ENCODE results near the gene PSD. TPM values are rescaled to one million over a fixed set of nuclear protein-coding genes. Genes with fewer than 3 reads are reported as not detected.

The PSD gene
- total RNA-seq, 1 experiment from 2014 or later = 3.4 TPM

DNA sequence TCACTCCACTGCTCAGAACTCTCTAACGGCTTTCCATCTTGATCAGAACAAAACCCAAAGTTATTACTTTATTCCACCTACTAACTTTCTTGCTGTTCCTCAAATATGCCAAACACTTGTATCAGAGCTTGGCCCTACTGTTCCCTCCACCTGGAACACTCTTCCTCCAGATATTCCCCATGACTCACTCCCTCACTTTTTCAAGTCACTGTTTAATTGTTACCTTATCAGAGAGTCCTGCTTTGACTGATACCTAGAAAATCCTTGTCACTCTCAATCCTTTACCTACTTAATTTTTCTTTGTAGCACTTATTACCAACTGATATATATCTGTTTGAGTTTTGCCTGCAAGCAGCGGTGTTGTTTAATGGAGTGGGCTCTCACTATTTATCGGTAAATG, 28.7 kb downstream of the PSD start:
- Histone ChIP-seq H2AK5ac (ENCODE audit: insufficient read length, low read length) (no peak overlapping the region), H3K14ac (ENCODE audit: insufficient read depth, low read length) (no peak overlapping the region), H3K18ac (ENCODE audit: insufficient read length, low read depth, low read length) (no peak overlapping the region), H3K79me1 (ENCODE audit: insufficient read depth, low read depth, low read length, poor library complexity, severe bottlenecking) (no peaks in the 10 kb centered on the region), H3K4ac (ENCODE audit: low read depth, low read length) (no peak overlapping the region), H3K23ac (ENCODE audit: insufficient read length, low read depth, low read length) (no peak overlapping the region), H3K9ac (ENCODE audit: extremely low read depth, insufficient read length, low read length) (no peak overlapping the region), H3K27me3 (ENCODE audit: insufficient read depth, low read length) (peaks cover 11% of the 10 kb centered on the region; the same call in 1 of the 2 replicates), H3K4me2 (ENCODE audit: insufficient read depth, insufficient read length, low read length) (no peak overlapping the region), H2BK20ac (ENCODE audit: low read depth, low read length, poor library complexity, severe bottlenecking) (no peak overlapping the region), H2AFZ (ENCODE audit: low read length) (no peak overlapping the region), H3K56ac (ENCODE audit: insufficient read length, low read depth, low read length) (no peak overlapping the region), H3K27ac (ENCODE audit: insufficient read length, low read depth, low read length) (no peak overlapping the region), H3K4me1 (ENCODE audit: insufficient read depth, low read length) (no peaks in the 10 kb centered on the region), H3K9me3 (ENCODE audit: control insufficient read depth, low read depth, low read length) (no peaks in the 10 kb centered on the region), H2BK15ac (ENCODE audit: low read depth, low read length) (no peak overlapping the region), H3T11ph (ENCODE audit: low read length) (no peak overlapping the region), H3K23me2 (ENCODE audit: insufficient read length, low read depth, low read length, poor library complexity, severe bottlenecking) (peaks cover 8% of the 10 kb centered on the region), H4K91ac (ENCODE audit: insufficient read length, low read depth, low read length) (no peak overlapping the region), H4K5ac (ENCODE audit: insufficient read length, low read depth, low read length) (no peak overlapping the region), H3K79me2 (ENCODE audit: insufficient read depth, low read length) (no peaks in the 10 kb centered on the region), H2BK12ac (ENCODE audit: insufficient read length, low read depth, low read length) (no peak overlapping the region), H2BK120ac (ENCODE audit: low read depth, low read length, poor library complexity, severe bottlenecking) (no peak overlapping the region), H4K20me1 (ENCODE audit: control insufficient read depth, insufficient read depth, insufficient read length) (peaks cover 4% of the 10 kb centered on the region), H2BK5ac (ENCODE audit: insufficient read length, low read length) (no peak overlapping the region), H4K8ac (replicated peaks; ENCODE audit: insufficient read length, low read depth, low read length) (no peak overlapping the region)
- Mint-ChIP-seq H3K36me3 (ENCODE audit: insufficient read depth in 1 of 3, low read depth in 3 of 3) (no peaks in the 10 kb centered on the region; a peak in 1 of 7 replicates), H3K4me1 (peaks cover 24 to 31% of the 10 kb centered on the region in 2 experiments), H3K27me3 (ENCODE audit: low read depth) (peaks cover 42% of the 10 kb centered on the region), H3K4me3 (no peak overlapping the region), H3K27ac (no peak overlapping the region; a peak in 1 of 7 replicates), H3K9me3 (no peaks in the 10 kb centered on the region)
- no CpG with 5 or more reads among the region's 3 CpGs for WGBS (ENCODE audit: extremely low coverage, insufficient read length, low lambda C conversion rate)
- no peak for DNase-seq
- TF ChIP-seq, protein P1, sequence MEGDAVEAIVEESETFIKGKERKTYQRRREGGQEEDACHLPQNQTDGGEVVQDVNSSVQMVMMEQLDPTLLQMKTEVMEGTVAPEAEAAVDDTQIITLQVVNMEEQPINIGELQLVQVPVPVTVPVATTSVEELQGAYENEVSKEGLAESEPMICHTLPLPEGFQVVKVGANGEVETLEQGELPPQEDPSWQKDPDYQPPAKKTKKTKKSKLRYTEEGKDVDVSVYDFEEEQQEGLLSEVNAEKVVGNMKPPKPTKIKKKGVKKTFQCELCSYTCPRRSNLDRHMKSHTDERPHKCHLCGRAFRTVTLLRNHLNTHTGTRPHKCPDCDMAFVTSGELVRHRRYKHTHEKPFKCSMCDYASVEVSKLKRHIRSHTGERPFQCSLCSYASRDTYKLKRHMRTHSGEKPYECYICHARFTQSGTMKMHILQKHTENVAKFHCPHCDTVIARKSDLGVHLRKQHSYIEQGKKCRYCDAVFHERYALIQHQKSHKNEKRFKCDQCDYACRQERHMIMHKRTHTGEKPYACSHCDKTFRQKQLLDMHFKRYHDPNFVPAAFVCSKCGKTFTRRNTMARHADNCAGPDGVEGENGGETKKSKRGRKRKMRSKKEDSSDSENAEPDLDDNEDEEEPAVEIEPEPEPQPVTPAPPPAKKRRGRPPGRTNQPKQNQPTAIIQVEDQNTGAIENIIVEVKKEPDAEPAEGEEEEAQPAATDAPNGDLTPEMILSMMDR (conservative IDR thresholded peaks at IDR 0.05) = no peak

Data from H9 (cell line).